Fibroblast of lung (primary cell): ENCODE results near the gene INSRR. TPM values are rescaled to one million over a fixed set of nuclear protein-coding genes. Genes with fewer than 3 reads are reported as not detected.

ENCODE experiments used
- DNase-seq, 2 donors: peaks; one replicate each; pipeline versions ENCODE4 v3.0.0 to v3.0.0-alpha.2; 2010; ENCODE audit warnings: low read depth in 2 of 2
- H2AFZ ChIP-seq: 2 replicates; pipeline ENCODE4 v1.5.1; 2012; ENCODE audit warnings: low read length, control low read depth, inconsistent platforms
- H3K27ac ChIP-seq: 2 replicates; pipeline ENCODE4 v1.5.1; 2011; ENCODE audit warnings: low read length, control low read depth; ENCODE audit not compliant: insufficient read depth
- H3K27me3 ChIP-seq: 2 replicates; pipeline ENCODE4 v1.5.1; 2011; ENCODE audit warnings: mild to moderate bottlenecking, low read length; ENCODE audit not compliant: control insufficient read depth, insufficient read depth
- H3K36me3 ChIP-seq: 2 replicates; pipeline ENCODE4 v1.5.1; 2011; ENCODE audit warnings: low read length; ENCODE audit not compliant: control insufficient read depth, insufficient read depth
- H3K4me1 ChIP-seq: 2 replicates; pipeline ENCODE4 v1.5.1; 2011; ENCODE audit warnings: low read length; ENCODE audit not compliant: control insufficient read depth, insufficient read depth; ENCODE audit errors: extremely low read depth
- H3K4me2 ChIP-seq: 2 replicates; pipeline ENCODE4 v1.5.1; 2011; ENCODE audit warnings: low read length, control low read depth; ENCODE audit not compliant: insufficient read depth; ENCODE audit errors: extremely low read depth
- H3K4me3 ChIP-seq, 4 experiments: fragments of 200-600 bp in 1 of 4; sonication (generic) in 1 of 4; replicated peaks in 1 of 4; 2 replicates each; pipeline ENCODE4 v1.5.1; 2011 to 2016; ENCODE audit warnings: low read length in 4 of 4, low read depth in 3 of 4, mild to moderate bottlenecking in 3 of 4, control low read depth in 2 of 4, inconsistent platforms in 1 of 4, mixed read lengths in 1 of 4; ENCODE audit not compliant: insufficient read depth in 1 of 4; ENCODE audit errors: control extremely low read depth in 1 of 4
- H3K79me2 ChIP-seq: 2 replicates; pipeline ENCODE4 v1.5.1; 2012; ENCODE audit warnings: mild to moderate bottlenecking, low read length, inconsistent platforms; ENCODE audit not compliant: control insufficient read depth, insufficient read depth
- H3K9ac ChIP-seq: 2 replicates; pipeline ENCODE4 v1.5.1; 2011; ENCODE audit warnings: mild to moderate bottlenecking, low read length, control low read depth; ENCODE audit not compliant: insufficient read depth
- H3K9me3 ChIP-seq: 2 replicates; pipeline ENCODE4 v1.5.1; 2012; ENCODE audit warnings: low read depth, low read length; ENCODE audit not compliant: control insufficient read depth, insufficient read depth
- H4K20me1 ChIP-seq: 2 replicates; pipeline ENCODE4 v1.5.1; 2011; ENCODE audit warnings: low read length; ENCODE audit not compliant: control insufficient read depth, insufficient read depth; ENCODE audit errors: extremely low read depth
- CTCF ChIP-seq, 2 donors: IDR thresholded peaks in 1 of 2; conservative IDR thresholded peaks in 1 of 2; 1 replicate in 1 of 2; 2 replicates in 1 of 2; pipeline ENCODE4 v1.5.1; 2011 to 2012; ENCODE audit warnings: low read length in 2 of 2, control low read depth in 1 of 2, inconsistent platforms in 1 of 2, low read depth in 1 of 2, mild to moderate bottlenecking in 1 of 2
- EZH2 ChIP-seq: IDR thresholded peaks from 2 replicates; pipeline ENCODE4 v1.5.1; 2012; ENCODE audit warnings: low read length, control low read depth, mild to moderate bottlenecking; ENCODE audit errors: missing control alignments
- polyA plus RNA-seq, 2 donors: library from polyadenylated mRNA; depleted of rRNA in 1 of 2; stranded (reverse) in 1 of 2; unstranded in 1 of 2; fragments of >200 nt; gene quantifications; 2 replicates each; pipeline ENCODE4 v1.2.1, GENCODE V29; 2011 to 2012; ENCODE audit warnings: missing spikeins in 1 of 2
- total RNA-seq: library from RNA; depleted of rRNA; stranded (reverse); fragments of >200 nt; gene quantifications from 2 replicates; pipeline ENCODE4 v1.2.1, GENCODE V29; 2014

INSRR gene
- total and polyA plus RNA-seq, 2 donors (not counting 1 experiment from before 2014, with no cell fraction given): not detected

GRCh38 chr1:156815961-156816422 is 42.9 kb downstream of the INSRR start:
- H2AFZ ChIP-seq: no peak overlapping the region
- no peak overlapping the region for H3K4me2 ChIP-seq
- no peak overlapping the region for H3K9ac ChIP-seq
- no peaks in the 10 kb centered on the region for H3K79me2 ChIP-seq
- no peaks in the 10 kb centered on the region for H3K9me3 ChIP-seq
- H3K36me3 ChIP-seq: no peaks in the 10 kb centered on the region
- no peak overlapping the region for H3K4me3 ChIP-seq
- H4K20me1 ChIP-seq: no peaks in the 10 kb centered on the region
- H3K27ac ChIP-seq: peak overlapping the region; percentile 27
- H3K4me1 ChIP-seq: peaks cover 16% of the 10 kb centered on the region
- TF ChIP-seq EZH2 (no peak), CTCF (conservative IDR thresholded peaks at IDR 0.05 in 1 of 2, IDR thresholded peaks at IDR 0.05 in 1 of 2; ENCODE audit: low read depth in 1 of 2, low read length in 2 of 2) (no peak)
- H3K27me3 ChIP-seq: peaks cover 7% of the 10 kb centered on the region
- DNase-seq: no peak

GRCh38 chr1:156815307-156815826 is 43.5 kb downstream of the INSRR start:
- Histone ChIP-seq H3K4me1 (peaks cover 16% of the 10 kb centered on the region), H3K36me3 (no peaks in the 10 kb centered on the region), H3K4me2 (no peak overlapping the region), H3K27ac (peak overlapping the region; percentile 27), H3K79me2 (no peaks in the 10 kb centered on the region), H2AFZ (no peak overlapping the region), H4K20me1 (no peaks in the 10 kb centered on the region), H3K9ac (no peak overlapping the region), H3K27me3 (peaks cover 5% of the 10 kb centered on the region), H3K9me3 (no peaks in the 10 kb centered on the region), H3K4me3 (no peak overlapping the region)
- DNase-seq: peak; percentile 70 to 90
- TF ChIP-seq EZH2: no peak
- TF ChIP-seq CTCF (conservative IDR thresholded peaks at IDR 0.05 in 1 of 2, IDR thresholded peaks at IDR 0.05 in 1 of 2; ENCODE audit: low read depth in 1 of 2, low read length in 2 of 2): peak in 1 of 2 donors; percentile 7

GRCh38 chr1:156814571-156815260 is 44.2 kb downstream of the INSRR start:
- Histone ChIP-seq H3K9me3 (no peaks in the 10 kb centered on the region), H3K79me2 (no peaks in the 10 kb centered on the region), H3K27me3 (peaks cover 5% of the 10 kb centered on the region), H3K4me3 (no peak overlapping the region), H3K36me3 (no peaks in the 10 kb centered on the region), H3K9ac (no peak overlapping the region), H4K20me1 (no peaks in the 10 kb centered on the region), H3K27ac (no peak overlapping the region), H3K4me1 (peaks cover 16% of the 10 kb centered on the region), H2AFZ (no peak overlapping the region), H3K4me2 (no peak overlapping the region)
- TF ChIP-seq EZH2 (no peak), CTCF (conservative IDR thresholded peaks at IDR 0.05 in 1 of 2, IDR thresholded peaks at IDR 0.05 in 1 of 2; ENCODE audit: low read depth in 1 of 2, low read length in 2 of 2) (no peak)
- no peak for DNase-seq
